ENCODE results near the gene DGUOK. TPM values are rescaled to one million over a fixed set of nuclear protein-coding genes. Genes with fewer than 3 reads are reported as not detected.

The DGUOK gene
- total RNA-seq, 1 donor from 2014 or later = 66.8 TPM

DNA sequence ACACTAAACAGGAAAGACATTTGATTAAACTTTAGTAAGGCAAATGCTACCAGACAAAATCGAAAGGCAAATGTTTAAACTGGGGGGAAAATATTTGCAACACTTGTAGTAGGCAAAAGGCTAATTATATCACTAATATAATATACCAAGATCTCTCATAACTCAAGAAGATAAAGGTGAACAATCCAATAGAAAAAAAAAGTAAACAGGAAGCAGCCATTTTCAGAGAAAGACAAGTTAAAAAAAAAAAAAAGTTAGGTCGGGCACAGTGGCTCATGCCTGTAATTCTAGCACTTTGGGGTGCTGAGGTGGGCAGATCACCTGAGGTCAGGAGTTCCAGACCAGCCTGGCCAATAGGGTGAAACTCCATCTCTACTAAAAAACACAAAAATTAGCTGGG lies 38.3 kb upstream of the DGUOK start:
- DNase-seq (ENCODE audit: low read depth) = no peak
- H3K36me3 ChIP-seq (ENCODE audit: control insufficient read depth, insufficient read depth, low read length) = no peaks in the 10 kb centered on the region
- TF ChIP-seq, protein P1, sequence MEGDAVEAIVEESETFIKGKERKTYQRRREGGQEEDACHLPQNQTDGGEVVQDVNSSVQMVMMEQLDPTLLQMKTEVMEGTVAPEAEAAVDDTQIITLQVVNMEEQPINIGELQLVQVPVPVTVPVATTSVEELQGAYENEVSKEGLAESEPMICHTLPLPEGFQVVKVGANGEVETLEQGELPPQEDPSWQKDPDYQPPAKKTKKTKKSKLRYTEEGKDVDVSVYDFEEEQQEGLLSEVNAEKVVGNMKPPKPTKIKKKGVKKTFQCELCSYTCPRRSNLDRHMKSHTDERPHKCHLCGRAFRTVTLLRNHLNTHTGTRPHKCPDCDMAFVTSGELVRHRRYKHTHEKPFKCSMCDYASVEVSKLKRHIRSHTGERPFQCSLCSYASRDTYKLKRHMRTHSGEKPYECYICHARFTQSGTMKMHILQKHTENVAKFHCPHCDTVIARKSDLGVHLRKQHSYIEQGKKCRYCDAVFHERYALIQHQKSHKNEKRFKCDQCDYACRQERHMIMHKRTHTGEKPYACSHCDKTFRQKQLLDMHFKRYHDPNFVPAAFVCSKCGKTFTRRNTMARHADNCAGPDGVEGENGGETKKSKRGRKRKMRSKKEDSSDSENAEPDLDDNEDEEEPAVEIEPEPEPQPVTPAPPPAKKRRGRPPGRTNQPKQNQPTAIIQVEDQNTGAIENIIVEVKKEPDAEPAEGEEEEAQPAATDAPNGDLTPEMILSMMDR (IDR thresholded peaks at IDR 0.05; ENCODE audit: insufficient read depth, low read length, poor library complexity, severe bottlenecking) = no peak
- H3K4me3 ChIP-seq (ENCODE audit: low read depth, low read length) = no peak overlapping the region
- no peaks in the 10 kb centered on the region for H3K27me3 ChIP-seq (ENCODE audit: control insufficient read depth, insufficient read depth, low read length)

DNA sequence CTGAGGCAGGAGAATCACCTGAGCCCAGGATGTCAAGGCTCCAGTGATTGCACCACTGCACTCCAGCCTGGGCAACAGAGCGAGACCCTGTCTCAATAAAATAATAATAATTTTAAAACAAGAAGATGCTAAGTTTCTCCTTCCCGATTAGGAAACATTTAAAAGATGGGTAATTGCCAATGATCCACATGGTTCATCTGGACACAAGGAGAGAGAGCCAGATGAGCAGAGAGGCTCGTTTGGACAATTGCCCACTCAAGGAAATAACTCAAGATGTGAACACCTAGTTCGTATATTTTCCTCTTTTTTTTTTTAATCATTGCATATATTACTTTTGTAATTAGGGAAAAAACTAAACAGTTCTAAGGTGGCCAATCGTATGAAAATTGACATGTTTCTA lies 37.5 kb upstream of the DGUOK start:
- Histone ChIP-seq H3K4me3 (ENCODE audit: low read depth, low read length) (no peak overlapping the region), H3K27me3 (ENCODE audit: control insufficient read depth, insufficient read depth, low read length) (no peaks in the 10 kb centered on the region), H3K36me3 (ENCODE audit: control insufficient read depth, insufficient read depth, low read length) (no peaks in the 10 kb centered on the region)
- TF ChIP-seq, protein P1 (IDR thresholded peaks at IDR 0.05; ENCODE audit: insufficient read depth, low read length, poor library complexity, severe bottlenecking) = no peak
- DNase-seq (ENCODE audit: low read depth) = no peak

DNA sequence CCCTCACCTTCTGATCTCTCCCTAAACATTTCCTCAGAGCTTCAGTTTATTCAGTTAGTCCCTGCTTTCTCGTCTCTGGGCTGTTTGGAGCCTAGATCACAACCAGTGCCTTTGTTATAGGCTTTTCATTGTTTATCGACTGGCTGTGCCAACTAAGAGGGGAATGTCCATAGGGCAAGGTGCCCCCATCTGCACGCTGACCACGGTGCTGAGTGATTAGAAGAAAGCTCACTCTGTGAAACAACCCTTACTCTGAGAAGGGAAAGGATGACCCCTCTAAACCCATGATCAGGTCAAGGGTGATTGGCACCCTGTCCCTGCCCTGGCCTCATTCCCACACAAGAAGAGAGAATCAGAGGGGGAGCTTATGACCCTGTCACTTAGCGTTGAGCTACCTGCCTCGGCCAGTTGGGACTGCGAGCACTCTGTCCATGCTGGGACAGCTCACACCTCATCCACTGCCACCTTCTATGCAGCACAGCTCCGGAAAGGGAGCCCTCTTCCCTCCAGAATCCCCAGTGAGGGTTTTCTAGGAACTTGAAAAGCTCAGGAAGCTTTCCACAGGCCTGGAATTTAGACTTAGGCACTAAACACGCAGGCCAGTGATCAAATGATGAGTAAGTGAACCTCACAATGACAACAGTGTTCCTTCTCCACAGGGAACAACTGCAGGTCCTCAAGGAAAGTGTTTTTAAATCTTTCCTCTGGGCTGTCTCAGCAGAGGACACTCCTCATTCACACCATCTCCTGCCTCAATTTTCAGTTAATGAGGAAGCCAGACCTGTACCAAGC lies 36.2 kb upstream of the DGUOK start:
- H3K27me3 ChIP-seq (ENCODE audit: control insufficient read depth, insufficient read depth, low read length) = no peaks in the 10 kb centered on the region
- no peaks in the 10 kb centered on the region for H3K36me3 ChIP-seq (ENCODE audit: control insufficient read depth, insufficient read depth, low read length)
- TF ChIP-seq, protein P1 (IDR thresholded peaks at IDR 0.05; ENCODE audit: insufficient read depth, low read length, poor library complexity, severe bottlenecking) = no peak
- DNase-seq (ENCODE audit: low read depth) = no peak
- H3K4me3 ChIP-seq (ENCODE audit: low read depth, low read length) = no peak overlapping the region

DNA sequence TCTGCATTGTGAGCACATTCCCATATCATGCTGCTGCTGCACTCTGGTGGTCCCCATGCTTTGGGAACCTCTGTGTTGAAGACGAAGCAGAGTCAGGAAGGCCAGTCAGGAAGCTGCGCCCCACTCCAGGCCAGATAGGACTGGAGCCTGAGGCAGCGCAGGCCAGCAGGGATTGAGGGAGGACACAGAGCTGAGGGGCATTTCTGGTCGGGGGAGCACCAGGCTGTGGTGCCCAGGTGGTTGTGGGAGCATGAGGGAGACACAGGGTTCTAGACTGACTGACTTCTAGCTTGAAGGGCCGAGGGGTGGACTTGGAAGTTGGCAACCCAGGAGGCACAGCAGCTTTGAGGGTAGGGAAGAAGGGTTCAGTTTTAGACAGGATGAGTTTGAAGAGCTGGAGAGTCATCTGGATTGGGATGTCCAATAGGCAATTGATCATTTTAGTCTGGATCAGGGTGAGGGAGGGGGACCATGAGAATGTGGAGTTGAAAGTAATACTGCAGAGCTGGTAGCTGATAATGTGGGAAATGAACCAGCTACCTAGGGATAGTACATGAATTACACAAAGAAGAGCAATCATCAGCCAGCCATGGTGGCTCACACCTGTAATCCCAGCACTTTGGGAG lies 35.3 kb upstream of the DGUOK start:
- DNase-seq (ENCODE audit: low read depth) = no peak
- no peaks in the 10 kb centered on the region for H3K27me3 ChIP-seq (ENCODE audit: control insufficient read depth, insufficient read depth, low read length)
- H3K36me3 ChIP-seq (ENCODE audit: control insufficient read depth, insufficient read depth, low read length) = no peaks in the 10 kb centered on the region
- no peak overlapping the region for H3K4me3 ChIP-seq (ENCODE audit: low read depth, low read length)
- TF ChIP-seq, protein P1 (IDR thresholded peaks at IDR 0.05; ENCODE audit: insufficient read depth, low read length, poor library complexity, severe bottlenecking) = no peak

DNA sequence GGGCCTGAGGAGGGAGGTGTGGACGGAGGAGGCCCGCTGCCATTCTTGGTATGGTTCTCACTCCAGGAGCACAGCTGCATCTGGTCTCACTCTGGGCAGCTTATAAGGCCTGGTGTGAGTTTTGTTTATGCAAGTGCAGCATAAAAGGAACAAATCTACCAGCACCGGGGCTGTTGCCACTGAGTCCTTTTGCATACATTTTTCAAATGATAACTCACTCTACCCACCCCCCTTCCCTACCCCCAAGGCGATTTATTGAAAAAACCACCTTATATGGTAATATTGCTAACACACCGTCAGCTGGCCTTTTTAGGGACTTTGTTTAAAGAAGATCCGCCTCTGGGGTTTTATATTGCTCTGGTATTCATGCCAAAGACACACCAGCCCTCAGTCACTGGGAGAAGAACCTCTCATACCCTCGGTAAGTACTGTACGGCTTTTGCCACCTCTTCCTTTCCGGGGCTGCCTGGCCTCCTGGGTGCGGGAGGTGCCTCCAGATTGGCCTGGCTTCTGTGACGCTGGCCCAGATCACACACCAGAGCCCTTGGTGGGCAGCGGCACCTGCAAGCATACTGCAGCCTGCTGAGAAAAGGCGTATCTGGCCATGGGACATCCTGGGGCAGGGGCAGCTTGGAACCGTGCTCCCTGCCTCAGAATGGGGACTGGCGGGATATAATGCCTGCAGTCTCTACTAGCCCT lies 33.9 kb upstream of the DGUOK start, which contains the start of gene ACTG2:
ACTG2 (plus strand) TSS at position 378 of the 699 bp plus-strand sequence. CDS start 8,304 bp downstream, outside the sequence.
- H3K27me3 ChIP-seq (ENCODE audit: control insufficient read depth, insufficient read depth, low read length) = no peaks in the 10 kb centered on the region
- TF ChIP-seq, protein P1 (IDR thresholded peaks at IDR 0.05; ENCODE audit: insufficient read depth, low read length, poor library complexity, severe bottlenecking) = no peak
- no peaks in the 10 kb centered on the region for H3K36me3 ChIP-seq (ENCODE audit: control insufficient read depth, insufficient read depth, low read length)
- H3K4me3 ChIP-seq (ENCODE audit: low read depth, low read length) = no peak within 1 kb of the TSS
- DNase-seq (ENCODE audit: low read depth) = no peak

All from kidney epithelial cell (primary cell).